Activated CD4-positive, alpha-beta T cell treated with anti-CD3 and anti-CD28 coated beads, Interleukin-2, amount 10 ng/mL, durations not matched to agents 24 days and 14 days (primary cell): ENCODE results near the gene PPM1A. TPM values are rescaled to one million over a fixed set of nuclear protein-coding genes. Genes with fewer than 3 reads are reported as not detected.

Experiments used
- DNase-seq: peaks from one replicate; pipeline ENCODE4 v3.0.0; 2022
- H3K27ac Mint-ChIP-seq: one replicate; pipeline ENCODE4 v1.8.0; 2022; ENCODE audit warnings: mild to moderate bottlenecking, mixed read lengths
- H3K27me3 Mint-ChIP-seq: one replicate; pipeline ENCODE4 v1.8.0; 2022; ENCODE audit warnings: mixed read lengths
- H3K36me3 Mint-ChIP-seq: one replicate; pipeline ENCODE4 v1.8.0; 2022; ENCODE audit warnings: low read depth, mild to moderate bottlenecking, mixed read lengths
- H3K4me1 Mint-ChIP-seq: one replicate; pipeline ENCODE4 v1.8.0; 2021; ENCODE audit warnings: mixed read lengths
- H3K4me3 Mint-ChIP-seq: one replicate; pipeline ENCODE4 v1.8.0; 2022; ENCODE audit warnings: mild to moderate bottlenecking, moderate library complexity, mixed read lengths
- H3K9me3 Mint-ChIP-seq: one replicate; pipeline ENCODE4 v1.8.0; 2021; ENCODE audit warnings: mixed read lengths
- intact Hi-C: fragments of 100-400 bp; cut with micrococcal nuclease; formaldehyde crosslinking; loops from one replicate; pipeline ENCODE4 v1.15.1; 2023
- total RNA-seq: library from RNA; stranded (reverse); gene quantifications from 2 replicates; pipeline ENCODE4 v1.2.3, GENCODE V29; 2022

Gene PPM1A
- total RNA-seq, 1 donor from 2014 or later: 43.9 TPM

GRCh38 chr14:60240139-60240856 lies 8.7 kb upstream of the PPM1A start:
- intact Hi-C loops: loop anchor here (10.0 kb wide), 1 partner anchor 755 kb away; the partner anchor contains the start of genes JKAMP and L3HYPDH
- Mint-ChIP-seq H3K4me3 (no peak overlapping the region), H3K36me3 (no peaks in the 10 kb centered on the region), H3K9me3 (no peaks in the 10 kb centered on the region), H3K27me3 (peaks cover 7% of the 10 kb centered on the region), H3K4me1 (peaks cover 2% of the 10 kb centered on the region), H3K27ac (no peak overlapping the region)
- DNase-seq: no peak

GRCh38 chr14:60241091-60241490 lies 7.9 kb upstream of the PPM1A start:
- H3K27me3 Mint-ChIP-seq: peaks cover 7% of the 10 kb centered on the region
- intact Hi-C loops: loop anchor here (10.0 kb wide), 1 partner anchor 756 kb away; the partner anchor contains the start of genes JKAMP and L3HYPDH
- no peak overlapping the region for H3K27ac Mint-ChIP-seq

GRCh38 chr14:60242429-60242828 lies 6.6 kb upstream of the PPM1A start:
- Mint-ChIP-seq H3K36me3 (no peaks in the 10 kb centered on the region), H3K9me3 (no peaks in the 10 kb centered on the region), H3K4me1 (peaks cover 11% of the 10 kb centered on the region), H3K4me3 (no peak overlapping the region), H3K27ac (no peak overlapping the region), H3K27me3 (peaks cover 7% of the 10 kb centered on the region)
- DNase-seq: no peak
- intact Hi-C loops: loop anchor here (10.0 kb wide), 1 partner anchor 758 kb away; the partner anchor contains the start of genes JKAMP and L3HYPDH

More at GRCh38 chr14:60241091-60241490, 7.9 kb upstream of the PPM1A start:
- Mint-ChIP-seq H3K36me3 (no peaks in the 10 kb centered on the region), H3K9me3 (no peaks in the 10 kb centered on the region), H3K4me1 (peaks cover 9% of the 10 kb centered on the region), H3K4me3 (no peak overlapping the region)
- no peak for DNase-seq

- Mint-ChIP-seq H3K27ac (no peak overlapping the region), H3K36me3 (peaks cover 5% of the 10 kb centered on the region), H3K27me3 (peaks cover 3% of the 10 kb centered on the region), H3K9me3 (no peaks in the 10 kb centered on the region), H3K4me3 (no peak overlapping the region), H3K4me1 (peaks cover 27% of the 10 kb centered on the region)
- DNase-seq: no peak
- intact Hi-C loops: loop anchor here (5.0 to 10.0 kb wide), 2 partner anchors 732 to 761 kb away; partner anchors contain the start of genes JKAMP and L3HYPDH
Measured at GRCh38 chr14:60245380-60246177, 3.4 kb upstream of the PPM1A start.

- no peaks in the 10 kb centered on the region for H3K27me3 Mint-ChIP-seq
- DNase-seq: peak; percentile 94
- H3K36me3 Mint-ChIP-seq: peaks cover 5% of the 10 kb centered on the region
- peak overlapping the region; percentile 100 for H3K27ac Mint-ChIP-seq
- peak overlapping the region; percentile 93 for H3K4me3 Mint-ChIP-seq
- no peaks in the 10 kb centered on the region for H3K9me3 Mint-ChIP-seq
- H3K4me1 Mint-ChIP-seq: peaks cover 47% of the 10 kb centered on the region
- intact Hi-C loops: loop anchor here (1.0 to 10.0 kb wide), 4 partner anchors 41 to 763 kb away; partner anchors contain the start of genes JKAMP and L3HYPDH
Measured at GRCh38 chr14:60247994-60248696, 876 bp upstream of the PPM1A start.

GRCh38 chr14:60249321-60250256 lies 568 bp downstream of the PPM1A start:
- intact Hi-C loops: loop anchor here (1.0 to 10.0 kb wide), 7 partner anchors 17 to 765 kb away; partner anchors contain the start of genes DHRS7, JKAMP, L3HYPDH and PCNX4
- Mint-ChIP-seq H3K36me3 (peaks cover 5% of the 10 kb centered on the region), H3K27ac (peak overlapping the region; percentile 100), H3K9me3 (no peaks in the 10 kb centered on the region), H3K4me3 (peak overlapping the region; percentile 93), H3K4me1 (peaks cover 51% of the 10 kb centered on the region), H3K27me3 (no peaks in the 10 kb centered on the region)
- DNase-seq: peak; percentile 91

- no peak for DNase-seq
- Mint-ChIP-seq H3K4me3 (peak overlapping the region; percentile 84), H3K27me3 (no peaks in the 10 kb centered on the region), H3K9me3 (no peaks in the 10 kb centered on the region), H3K36me3 (peaks cover 6% of the 10 kb centered on the region), H3K4me1 (peaks cover 51% of the 10 kb centered on the region), H3K27ac (peak overlapping the region; percentile 71)
- intact Hi-C loops: loop anchor here (2.0 to 5.0 kb wide), 2 partner anchors 16 to 37 kb away; no protein-coding TSS in a partner anchor
Measured at GRCh38 chr14:60250257-60251035, 1.4 kb downstream of the PPM1A start.

GRCh38 chr14:60251877-60252276 lies 2.9 kb downstream of the PPM1A start:
- H3K27me3 Mint-ChIP-seq: no peaks in the 10 kb centered on the region
- intact Hi-C loops: loop anchor here (2.0 to 5.0 kb wide), 2 partner anchors 15 to 35 kb away; no protein-coding TSS in a partner anchor
- H3K27ac Mint-ChIP-seq: no peak overlapping the region
- DNase-seq: no peak
- peaks cover 8% of the 10 kb centered on the region for H3K36me3 Mint-ChIP-seq
- H3K9me3 Mint-ChIP-seq: no peaks in the 10 kb centered on the region
- peak overlapping the region; percentile 4 for H3K4me3 Mint-ChIP-seq
- peaks cover 50% of the 10 kb centered on the region for H3K4me1 Mint-ChIP-seq

GRCh38 chr14:60252630-60253029 lies 3.6 kb downstream of the PPM1A start:
- no peak for DNase-seq
- Mint-ChIP-seq H3K27ac (no peak overlapping the region), H3K36me3 (peaks cover 8% of the 10 kb centered on the region), H3K27me3 (no peaks in the 10 kb centered on the region), H3K9me3 (no peaks in the 10 kb centered on the region), H3K4me1 (peaks cover 47% of the 10 kb centered on the region), H3K4me3 (no peak overlapping the region)
- intact Hi-C loops: loop anchor here (5.0 kb wide), 1 partner anchor 35 kb away; no protein-coding TSS in a partner anchor

- intact Hi-C loops: loop anchor here (5.0 kb wide), 1 partner anchor 34 kb away; no protein-coding TSS in a partner anchor
- peaks cover 40% of the 10 kb centered on the region for H3K4me1 Mint-ChIP-seq
Measured at GRCh38 chr14:60253649-60254048, 4.6 kb downstream of the PPM1A start.

GRCh38 chr14:60254176-60254575 lies 5.2 kb downstream of the PPM1A start:
- intact Hi-C loops: loop anchor here (5.0 kb wide), 1 partner anchor 33 kb away; no protein-coding TSS in a partner anchor
- H3K4me1 Mint-ChIP-seq: peaks cover 42% of the 10 kb centered on the region
- peaks cover 9% of the 10 kb centered on the region for H3K36me3 Mint-ChIP-seq
- no peak overlapping the region for H3K4me3 Mint-ChIP-seq
- DNase-seq: no peak
- H3K27ac Mint-ChIP-seq: no peak overlapping the region
- H3K9me3 Mint-ChIP-seq: no peaks in the 10 kb centered on the region
- H3K27me3 Mint-ChIP-seq: no peaks in the 10 kb centered on the region

More at GRCh38 chr14:60253649-60254048, 4.6 kb downstream of the PPM1A start:
- Mint-ChIP-seq H3K36me3 (peaks cover 7% of the 10 kb centered on the region), H3K9me3 (no peaks in the 10 kb centered on the region), H3K27me3 (no peaks in the 10 kb centered on the region), H3K4me3 (no peak overlapping the region), H3K27ac (no peak overlapping the region)
- no peak for DNase-seq

GRCh38 chr14:60257865-60258264 lies 8.8 kb downstream of the PPM1A start:
- intact Hi-C loops: no loop called here
- Mint-ChIP-seq H3K36me3 (peaks cover 12% of the 10 kb centered on the region), H3K4me3 (no peak overlapping the region), H3K27ac (no peak overlapping the region), H3K27me3 (no peaks in the 10 kb centered on the region), H3K9me3 (no peaks in the 10 kb centered on the region), H3K4me1 (peaks cover 18% of the 10 kb centered on the region)
- DNase-seq: no peak
